ENCODE data around the gene FRRS1L.

GRCh38 chr9:109092051-109092580, 74.9 kb downstream of the FRRS1L start:
- no peak for TF ChIP-seq POLR2AphosphoS5 (IDR thresholded peaks at IDR 0.05)
- TF ChIP-seq, protein P1, sequence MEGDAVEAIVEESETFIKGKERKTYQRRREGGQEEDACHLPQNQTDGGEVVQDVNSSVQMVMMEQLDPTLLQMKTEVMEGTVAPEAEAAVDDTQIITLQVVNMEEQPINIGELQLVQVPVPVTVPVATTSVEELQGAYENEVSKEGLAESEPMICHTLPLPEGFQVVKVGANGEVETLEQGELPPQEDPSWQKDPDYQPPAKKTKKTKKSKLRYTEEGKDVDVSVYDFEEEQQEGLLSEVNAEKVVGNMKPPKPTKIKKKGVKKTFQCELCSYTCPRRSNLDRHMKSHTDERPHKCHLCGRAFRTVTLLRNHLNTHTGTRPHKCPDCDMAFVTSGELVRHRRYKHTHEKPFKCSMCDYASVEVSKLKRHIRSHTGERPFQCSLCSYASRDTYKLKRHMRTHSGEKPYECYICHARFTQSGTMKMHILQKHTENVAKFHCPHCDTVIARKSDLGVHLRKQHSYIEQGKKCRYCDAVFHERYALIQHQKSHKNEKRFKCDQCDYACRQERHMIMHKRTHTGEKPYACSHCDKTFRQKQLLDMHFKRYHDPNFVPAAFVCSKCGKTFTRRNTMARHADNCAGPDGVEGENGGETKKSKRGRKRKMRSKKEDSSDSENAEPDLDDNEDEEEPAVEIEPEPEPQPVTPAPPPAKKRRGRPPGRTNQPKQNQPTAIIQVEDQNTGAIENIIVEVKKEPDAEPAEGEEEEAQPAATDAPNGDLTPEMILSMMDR (IDR thresholded peaks at IDR 0.05 in 8 of 11, conservative IDR thresholded peaks at IDR 0.05 in 3 of 11): no peak

All from spleen (tissue), 7 donors.